Astrocyte (in vitro differentiated cells and primary cell): ENCODE data around the gene TM9SF4.

ENCODE experiments used
- CTCF ChIP-seq: IDR thresholded peaks from 2 replicates; pipeline ENCODE4 v1.5.1; 2011; ENCODE audit warnings: low read depth, mild to moderate bottlenecking, inconsistent platforms, low read length, moderate library complexity; ENCODE audit not compliant: insufficient read depth
- EZH2 ChIP-seq: IDR thresholded peaks from 2 replicates; pipeline ENCODE4 v1.6.1; 2012; ENCODE audit warnings: mild to moderate bottlenecking, low read length, inconsistent platforms; ENCODE audit not compliant: insufficient read depth

GRCh38 chr20:32213870-32214269, 104.4 kb downstream of the TM9SF4 start:
- no peak for TF ChIP-seq EZH2
- no peak for TF ChIP-seq CTCF
